Measurements from ENCODE around the gene VPS13C.

The VPS13C gene

GRCh38 chr15:61830536-61831330 is 229.5 kb downstream of the VPS13C start:
- no peak for DNase-seq (ENCODE audit: low read depth in 2 of 2)
- no peak overlapping the region for H3K4me3 ChIP-seq (replicated peaks in 1 of 2; ENCODE audit: low read depth in 2 of 2, low read length in 2 of 2)
- no peak for TF ChIP-seq CTCF (IDR thresholded peaks at IDR 0.05; ENCODE audit: low read depth, low read length)

DNA sequence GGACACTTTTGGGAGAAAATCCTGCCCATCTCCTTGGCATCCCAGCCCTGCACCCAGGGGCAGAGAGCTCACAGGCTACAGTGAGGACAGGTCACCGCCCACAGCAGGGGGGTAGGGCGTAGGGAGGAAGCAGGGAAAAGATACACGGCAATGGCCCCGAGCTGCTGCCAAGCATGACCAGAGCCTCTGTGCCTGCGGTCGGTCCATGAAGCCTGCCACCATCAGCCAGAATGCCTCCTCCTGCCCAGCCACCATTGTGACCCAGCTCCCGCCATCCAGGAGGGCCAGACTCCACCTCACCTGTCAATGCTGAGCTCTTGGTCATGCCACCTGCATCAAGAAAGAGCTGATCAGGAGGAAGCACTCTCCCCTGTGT is 230.7 kb downstream of the VPS13C start:
- DNase-seq (ENCODE audit: low read depth in 2 of 2): no peak
- no peak for TF ChIP-seq CTCF (IDR thresholded peaks at IDR 0.05; ENCODE audit: low read depth, low read length)
- H3K4me3 ChIP-seq (replicated peaks in 1 of 2; ENCODE audit: low read depth in 2 of 2, low read length in 2 of 2): no peak overlapping the region

GRCh38 chr15:61828860-61829513 is 231.3 kb downstream of the VPS13C start:
- DNase-seq (ENCODE audit: low read depth in 2 of 2): no peak
- H3K4me3 ChIP-seq (replicated peaks in 1 of 2; ENCODE audit: low read depth in 2 of 2, low read length in 2 of 2): no peak overlapping the region
- no peak for TF ChIP-seq CTCF (IDR thresholded peaks at IDR 0.05; ENCODE audit: low read depth, low read length)

- H3K4me3 ChIP-seq (replicated peaks in 1 of 2; ENCODE audit: low read depth in 2 of 2, low read length in 2 of 2): no peak overlapping the region
Measured at GRCh38 chr15:61828008-61828407, 232.2 kb downstream of the VPS13C start.

DNA sequence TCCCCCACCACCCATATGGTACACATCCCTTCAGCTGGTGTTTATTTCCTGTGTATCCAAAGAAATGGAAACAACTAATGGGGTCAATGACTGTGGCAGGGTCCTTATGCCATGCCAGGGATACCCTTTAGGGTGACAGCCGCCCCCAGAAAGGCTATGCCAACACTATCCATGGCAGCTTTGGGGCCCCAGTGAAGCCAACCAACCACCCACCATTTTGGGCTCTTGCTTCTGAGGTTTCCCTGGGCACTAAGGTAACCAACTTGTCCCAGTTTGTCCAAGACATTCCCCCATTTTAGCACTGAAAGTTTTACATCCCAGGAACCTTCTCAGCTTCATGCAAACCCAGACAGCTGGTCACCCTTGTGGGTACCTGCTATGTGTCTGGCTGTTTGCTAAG is 233.1 kb downstream of the VPS13C start:
- no peak for TF ChIP-seq CTCF (IDR thresholded peaks at IDR 0.05; ENCODE audit: low read depth, low read length)
- no peak overlapping the region for H3K4me3 ChIP-seq (replicated peaks in 1 of 2; ENCODE audit: low read depth in 2 of 2, low read length in 2 of 2)
- no peak for DNase-seq (ENCODE audit: low read depth in 2 of 2)

More at GRCh38 chr15:61828008-61828407, 232.2 kb downstream of the VPS13C start:
- peak; percentile 10 for TF ChIP-seq CTCF (IDR thresholded peaks at IDR 0.05; ENCODE audit: low read depth, low read length)
- DNase-seq (ENCODE audit: low read depth in 2 of 2): no peak

DNA sequence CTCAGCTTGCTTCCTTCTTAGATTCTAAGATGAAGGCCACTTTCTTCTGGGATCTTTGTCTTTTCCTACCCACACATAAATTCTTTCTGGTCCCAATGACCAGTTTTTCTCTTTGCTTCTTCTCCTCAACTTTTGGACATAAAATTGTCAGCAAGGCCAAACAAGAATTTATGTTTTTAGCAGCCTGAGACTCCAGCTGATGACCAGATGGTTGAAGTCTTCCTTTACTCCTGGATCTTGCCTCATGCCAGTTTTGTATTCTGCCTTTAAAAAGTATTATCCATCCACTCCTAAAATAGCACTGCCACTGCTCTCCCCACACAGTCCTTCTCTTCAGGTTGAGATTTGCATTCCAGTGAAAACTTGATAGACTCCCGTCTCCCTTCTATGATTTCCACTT is 236.0 kb downstream of the VPS13C start:
- no peak overlapping the region for H3K4me3 ChIP-seq (replicated peaks in 1 of 2; ENCODE audit: low read depth in 2 of 2, low read length in 2 of 2)
- no peak for DNase-seq (ENCODE audit: low read depth in 2 of 2)

More for the DNA sequence above, 236.0 kb downstream of the VPS13C start:
- no peak for TF ChIP-seq CTCF (IDR thresholded peaks at IDR 0.05; ENCODE audit: low read depth, low read length)

Measured in cardiac fibroblast (primary cell).